Prostate gland (tissue), 2 donors: Measurements from ENCODE around the gene VWF.

Source experiments
- CTCF ChIP-seq, 4 experiments: fragments of 200-600 bp in 2 of 4; fragments of 450-650 bp in 2 of 4; sonication (generic) in 2 of 4; IDR thresholded peaks; 1 replicate in 3 of 4; 2 replicates in 1 of 4; pipeline ENCODE4 v1.5.1; 2016 to 2019; ENCODE audit warnings: antibody characterized with exemption in 4 of 4, mild to moderate bottlenecking in 2 of 4, moderate library complexity in 2 of 4
- POLR2A ChIP-seq: fragments of 450-650 bp; IDR thresholded peaks from one replicate; pipeline ENCODE4 v1.6.1; 2016; ENCODE audit warnings: antibody characterized with exemption, mild to moderate bottlenecking
- POLR2AphosphoS5 ChIP-seq: sonication (generic); formaldehyde crosslinking; IDR thresholded peaks from one replicate; pipeline ENCODE4 v1.6.1; 2017; ENCODE audit warnings: antibody characterized with exemption

GRCh38 chr12:5965950-5966383, 158.5 kb downstream of the VWF start:
- TF ChIP-seq CTCF (IDR thresholded peaks at IDR 0.05) (peak in 3 of 4 experiments; percentile 44 to 57 (median 53)), POLR2A (no peak), POLR2AphosphoS5 (no peak)
